Endothelial cell of umbilical vein (primary cell): ENCODE results near the gene ABHD14A.

ENCODE experiments used
- CTCF ChIP-seq, 2 donors: IDR thresholded peaks; 1 replicate in 1 of 2; 2 replicates in 1 of 2; pipeline ENCODE4 v1.5.1; 2011; ENCODE audit warnings: low read length in 2 of 2, mild to moderate bottlenecking in 2 of 2, moderate library complexity in 2 of 2, control low read depth in 1 of 2, inconsistent platforms in 1 of 2, low read depth in 1 of 2; ENCODE audit not compliant: insufficient read depth in 1 of 2; ENCODE audit errors: extremely low read depth in 1 of 2
- EZH2 ChIP-seq: IDR thresholded peaks from 2 replicates; pipeline ENCODE4 v1.6.1; 2012; ENCODE audit warnings: borderline replicate concordance, low read depth, mild to moderate bottlenecking, moderate library complexity, low read length, inconsistent platforms; ENCODE audit not compliant: severe bottlenecking
- JUN ChIP-seq: IDR thresholded peaks from 2 replicates; pipeline ENCODE4 v1.6.1; 2011; ENCODE audit warnings: borderline replicate concordance, low read depth; ENCODE audit not compliant: insufficient read length, insufficient read depth
- MAX ChIP-seq: IDR thresholded peaks from 2 replicates; pipeline ENCODE4 v1.6.1; 2011; ENCODE audit not compliant: insufficient read depth, insufficient read length
- POLR2A ChIP-seq: IDR thresholded peaks from 2 replicates; pipeline ENCODE4 v1.6.1; 2012; ENCODE audit warnings: low read depth, mild to moderate bottlenecking, control low read depth, low read length
- POLR2AphosphoS5 ChIP-seq: IDR thresholded peaks from 2 replicates; pipeline ENCODE4 v1.6.1; 2012; ENCODE audit warnings: low read depth, mild to moderate bottlenecking, control low read depth, low read length, moderate library complexity; ENCODE audit not compliant: insufficient read depth

GRCh38 chr3:51957520-51958205, 17.2 kb upstream of the ABHD14A start:
- TF ChIP-seq EZH2: no peak
- no peak for TF ChIP-seq CTCF (IDR thresholded peaks at IDR 0.05; ENCODE audit: extremely low read depth in 1 of 2, insufficient read depth in 1 of 2, low read depth in 1 of 2, low read length in 2 of 2)
- no peak for TF ChIP-seq JUN
- TF ChIP-seq POLR2A: no peak
- TF ChIP-seq POLR2AphosphoS5: no peak
- no peak for TF ChIP-seq MAX
